CD4-positive, alpha-beta T cell treated with Interleukin-10 for 1 hour (primary cell): ENCODE data around the gene SPSB1.

Experiments used
- DNase-seq: peaks from one replicate; pipeline ENCODE4 v3.0.0-alpha.2; 2020

Gene SPSB1

DNA sequence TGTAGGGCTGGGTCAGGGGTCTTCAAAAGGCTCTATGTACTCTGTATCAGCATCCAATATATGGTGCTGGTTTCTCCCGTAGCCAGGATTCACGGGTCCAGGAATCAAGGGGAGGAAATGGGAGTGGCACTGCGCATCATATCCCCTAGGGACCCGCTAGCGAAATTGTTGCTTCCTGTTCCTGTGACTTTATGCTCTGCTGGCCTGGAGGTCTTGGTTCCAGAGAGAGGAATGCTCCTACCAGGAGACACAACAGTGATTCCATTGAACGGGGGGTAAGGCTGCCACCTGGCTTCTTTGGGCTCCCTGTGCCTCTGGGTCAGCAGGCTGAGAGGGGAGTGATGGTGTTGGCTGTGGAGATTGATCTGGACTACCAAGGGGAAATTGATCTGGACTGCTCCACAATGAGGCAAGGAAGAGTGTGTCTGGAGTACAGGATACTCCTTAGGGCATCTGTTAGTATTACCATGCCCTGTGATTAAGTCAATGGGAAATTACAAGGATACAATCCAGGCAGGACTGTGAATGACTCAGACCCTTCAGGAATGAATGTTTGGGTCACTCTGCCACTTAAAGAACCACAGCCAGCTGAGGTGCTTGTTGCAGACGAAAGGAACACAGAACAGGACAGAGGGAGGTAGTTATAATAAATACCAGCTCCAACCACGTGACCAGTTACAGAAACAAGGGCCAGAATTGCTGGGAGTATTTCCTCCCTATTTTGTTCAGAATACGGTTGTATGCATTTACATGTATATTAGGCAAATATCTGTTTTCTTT is 10.2 kb downstream of the SPSB1 start:
- no peak for DNase-seq

DNA sequence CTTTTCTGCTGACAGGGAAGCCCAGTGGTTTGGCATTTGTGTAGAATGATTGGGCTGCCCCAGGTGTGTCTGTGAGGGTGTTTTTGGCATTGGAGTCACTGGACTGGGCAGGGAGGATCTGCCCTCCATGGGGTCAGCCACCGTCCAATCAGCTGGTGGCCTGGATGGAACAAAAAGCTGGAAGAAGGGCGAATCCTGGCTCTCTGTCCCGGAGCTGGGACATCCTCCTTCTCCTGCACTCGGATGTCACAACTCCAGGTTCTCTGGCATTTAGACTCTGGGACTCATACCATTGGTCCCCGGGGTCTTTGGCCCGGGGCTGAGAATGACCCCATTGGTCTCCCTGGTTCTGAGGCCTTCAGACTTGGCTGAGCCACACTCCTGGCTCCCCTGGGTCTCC is 11.2 kb downstream of the SPSB1 start:
- no peak for DNase-seq

DNA sequence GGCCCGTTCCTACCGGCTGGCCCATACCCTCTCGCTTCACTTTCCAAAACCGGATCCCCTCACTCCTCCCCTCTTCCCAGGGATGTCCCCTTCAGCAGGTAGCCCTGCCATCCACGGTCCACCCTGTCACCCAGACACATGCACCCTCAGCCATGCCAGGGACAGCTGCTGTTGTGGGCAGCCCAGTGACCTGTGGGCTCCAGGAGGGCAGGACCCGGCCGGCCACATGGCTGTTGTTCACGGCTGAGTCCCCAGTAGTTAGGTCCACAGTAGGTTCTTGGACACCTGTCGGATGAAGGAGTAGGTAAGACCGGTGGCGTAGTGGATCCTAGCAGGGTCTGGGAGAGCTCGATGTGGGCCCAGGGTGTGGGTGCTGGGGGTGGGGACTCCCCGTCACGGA is 12.5 kb downstream of the SPSB1 start:
- DNase-seq: no peak

DNA sequence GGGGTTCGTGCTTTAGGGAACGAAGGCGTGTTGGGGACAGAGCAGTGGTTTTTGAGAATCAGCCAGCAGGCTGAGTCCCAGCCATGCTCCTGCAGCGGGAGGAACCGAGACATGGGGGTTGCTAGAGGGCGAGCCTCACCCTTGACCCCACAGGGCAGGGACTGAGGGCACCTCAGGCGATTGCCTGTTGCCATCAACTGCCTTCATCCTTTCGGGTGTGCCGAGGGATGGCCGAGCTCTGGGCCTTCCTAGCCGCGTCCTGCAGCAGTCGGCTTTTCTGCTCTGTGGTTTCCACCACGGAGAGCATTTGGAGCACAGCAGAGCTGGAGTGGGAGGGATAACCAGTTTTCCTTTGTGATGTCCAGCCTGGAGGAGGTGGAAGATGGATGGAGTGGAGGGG is 13.3 kb downstream of the SPSB1 start:
- DNase-seq: no peak

DNA sequence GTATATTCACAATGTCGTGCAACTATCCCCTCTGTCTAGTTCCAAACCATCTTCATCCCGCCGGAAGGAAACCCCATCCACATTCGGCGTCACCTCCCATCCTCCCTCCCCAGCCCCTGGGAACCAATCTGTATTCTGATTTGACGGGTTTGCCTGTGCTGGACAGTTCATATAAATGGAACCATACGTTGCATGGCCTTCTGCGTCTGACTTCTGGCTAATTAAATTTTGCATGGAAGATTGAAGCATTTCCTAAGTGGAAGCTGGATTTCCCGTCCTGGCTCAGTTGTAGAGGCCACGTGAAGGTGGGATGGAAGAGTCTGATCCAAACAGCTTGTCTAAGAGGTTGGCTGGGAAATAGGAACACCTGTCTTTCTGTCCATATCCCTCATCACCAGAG is 14.6 kb downstream of the SPSB1 start:
- no peak for DNase-seq

DNA sequence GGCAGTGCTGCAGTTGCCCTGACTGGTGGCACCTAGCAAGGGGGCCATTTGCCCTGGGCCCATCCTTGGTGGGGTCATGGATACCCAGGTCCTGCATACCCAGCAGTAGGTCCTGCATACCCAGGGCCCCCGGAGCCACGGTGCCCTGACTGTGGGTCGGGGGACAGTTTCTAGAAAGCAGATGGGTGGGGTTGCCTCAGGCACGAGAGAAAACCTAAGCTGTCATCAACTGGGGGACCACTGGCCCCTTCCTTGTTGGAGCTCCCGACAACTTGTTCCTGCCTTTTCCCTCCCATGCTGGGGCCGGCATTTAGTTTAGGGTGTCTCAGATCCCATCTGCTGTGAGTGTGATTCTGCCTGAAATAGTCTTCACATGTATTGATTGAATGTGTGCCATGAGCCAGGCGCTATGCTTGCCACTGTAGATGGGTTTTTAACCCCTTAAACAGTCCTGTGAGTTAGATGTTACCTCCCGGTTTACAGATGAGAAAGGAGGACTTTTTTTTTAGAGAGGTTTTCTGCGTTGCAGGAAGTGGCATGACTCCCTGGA is 15.6 kb downstream of the SPSB1 start:
- DNase-seq: no peak

DNA sequence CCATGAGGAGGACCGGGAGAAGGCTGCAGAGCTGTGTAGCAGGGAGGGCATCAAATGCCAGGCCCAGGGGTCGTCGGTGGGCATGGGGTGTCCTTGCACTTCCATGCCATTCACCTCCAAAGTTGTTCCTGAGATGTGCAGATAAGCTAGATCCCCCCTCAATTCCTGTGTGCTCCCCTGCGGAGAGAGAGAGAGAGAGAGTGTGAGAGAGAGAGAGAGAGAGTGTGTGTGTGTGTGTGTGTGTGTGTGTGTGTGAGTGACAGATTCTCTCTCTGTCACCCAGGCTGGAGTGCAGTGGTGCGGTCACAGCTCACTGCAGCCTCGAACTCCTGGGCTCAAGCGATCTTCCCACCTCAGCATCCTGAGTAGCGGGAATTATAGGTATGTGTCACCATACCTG is 16.4 kb downstream of the SPSB1 start:
- no peak for DNase-seq

DNA sequence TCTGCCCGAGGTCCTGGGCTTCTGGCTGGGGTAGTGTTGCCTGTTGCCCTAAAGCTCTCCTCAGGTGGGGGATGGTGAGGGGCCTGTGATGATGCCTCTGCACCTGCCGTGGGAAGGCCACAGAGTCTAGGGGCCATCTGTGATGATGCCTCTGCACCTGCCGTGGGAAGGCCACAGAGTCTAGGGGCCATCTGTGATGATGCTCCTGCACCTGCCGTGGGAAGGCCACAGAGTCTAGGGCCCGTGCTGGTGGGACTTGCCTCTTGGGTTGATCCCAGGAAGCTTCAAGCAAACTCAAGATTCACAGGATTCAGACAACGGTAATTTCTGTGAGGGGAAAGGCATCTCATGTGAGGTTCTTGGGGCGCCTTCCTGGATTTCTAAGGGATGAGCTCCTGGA is 17.3 kb downstream of the SPSB1 start:
- DNase-seq: no peak

DNA sequence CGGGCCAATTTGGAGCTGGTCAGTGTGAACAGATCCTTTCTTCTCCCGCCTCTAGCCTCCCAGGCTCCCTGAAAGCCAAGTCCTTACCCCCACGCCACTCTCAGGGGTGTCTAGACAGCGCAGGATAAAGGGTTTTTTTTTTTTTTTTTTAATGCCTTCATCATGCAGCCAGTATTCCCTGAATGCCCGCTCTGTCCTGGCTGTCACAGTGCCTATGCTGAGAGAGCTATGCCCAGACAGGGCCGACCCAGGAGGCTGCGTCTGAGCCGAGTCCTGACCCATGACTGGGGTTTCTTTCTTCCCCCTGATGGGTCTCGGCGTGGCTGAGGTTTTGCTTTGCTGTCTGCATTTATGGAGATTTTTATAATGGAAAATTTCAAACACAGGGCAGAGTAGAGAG is 18.3 kb downstream of the SPSB1 start:
- DNase-seq: no peak

DNA sequence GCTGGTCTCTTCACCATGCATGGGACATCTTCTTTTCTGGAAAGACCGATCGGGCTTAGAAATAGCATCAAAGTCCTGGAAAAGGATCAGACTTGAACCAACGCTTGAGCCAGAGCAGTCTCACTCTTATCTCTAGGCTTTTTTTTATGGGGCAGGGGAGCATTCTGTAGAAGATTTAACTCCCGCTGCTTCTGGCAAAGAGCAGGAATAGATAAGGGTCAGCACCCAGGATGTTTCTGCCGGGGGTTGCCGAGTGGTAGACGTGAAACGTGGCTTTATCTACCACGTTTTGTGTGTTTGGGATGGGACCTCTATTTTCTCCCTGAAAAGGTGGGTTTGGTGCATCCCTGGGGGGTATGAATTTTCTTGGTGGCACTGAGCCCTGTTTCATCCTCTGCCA is 18.8 kb downstream of the SPSB1 start:
- DNase-seq: no peak

DNA sequence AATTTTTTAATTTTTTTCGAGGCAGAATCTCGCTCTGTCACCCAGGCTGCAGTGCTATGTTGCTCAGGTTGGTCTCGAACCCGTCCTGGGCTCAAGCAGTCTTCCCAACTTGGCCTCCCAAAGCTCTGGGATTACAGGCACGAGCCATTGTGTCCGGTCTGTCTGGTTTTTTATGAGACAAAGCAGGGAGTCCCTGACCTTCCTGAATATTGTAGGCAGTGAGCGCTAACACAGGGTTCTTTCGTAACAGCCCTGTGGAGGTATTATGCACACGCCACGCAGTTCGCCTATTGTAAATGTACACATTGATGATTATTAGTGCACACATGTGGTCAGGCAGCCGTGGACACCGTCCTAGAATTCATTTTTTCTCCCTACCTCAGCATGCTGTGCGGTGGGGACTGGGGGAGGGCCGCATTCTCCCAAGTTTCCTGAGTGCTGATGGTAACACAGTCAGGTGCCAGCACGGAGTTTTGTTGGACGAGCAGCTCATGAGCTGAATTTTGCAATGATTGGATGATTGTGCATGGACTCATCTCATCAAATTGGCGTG is 19.6 kb downstream of the SPSB1 start:
- no peak for DNase-seq

DNA sequence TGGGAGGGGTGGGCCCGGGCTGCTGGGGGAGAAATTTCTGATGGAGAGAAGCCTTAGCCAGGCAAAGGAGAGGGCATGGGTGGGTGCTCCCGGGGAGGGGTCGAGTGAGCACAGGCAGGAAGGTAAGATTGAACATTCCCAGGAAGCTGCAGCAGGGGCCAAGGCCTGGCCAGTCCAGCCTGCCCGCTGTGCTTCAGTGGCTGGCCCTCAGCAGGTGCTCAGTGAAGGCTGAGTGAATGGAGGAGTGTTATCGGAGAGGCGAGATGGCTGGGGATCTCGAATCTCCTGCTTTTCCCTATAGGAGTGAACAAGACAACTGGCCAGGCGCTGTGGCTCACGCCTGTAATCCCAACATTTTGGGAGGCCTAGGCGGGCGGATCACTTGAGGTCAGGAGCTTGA is 20.9 kb downstream of the SPSB1 start:
- no peak for DNase-seq

DNA sequence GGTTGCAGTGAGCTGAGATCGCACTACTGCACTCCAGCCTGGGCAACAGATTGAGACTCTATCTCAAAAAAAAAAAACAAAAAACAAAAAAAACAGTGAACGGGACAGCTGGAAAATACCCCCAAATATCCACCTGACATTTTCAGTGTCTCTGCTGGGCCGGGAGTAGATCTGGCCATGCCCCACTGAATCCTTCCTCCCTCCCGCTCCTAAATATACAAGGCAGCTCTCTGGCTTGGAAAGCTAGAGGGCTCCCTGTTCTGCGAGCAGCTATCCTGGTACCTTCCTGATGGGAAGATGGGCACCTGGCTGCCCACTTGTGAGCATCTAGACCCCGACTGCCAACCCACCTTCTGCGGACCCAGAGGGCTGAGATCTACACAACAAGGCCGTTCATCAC is 21.4 kb downstream of the SPSB1 start:
- no peak for DNase-seq

DNA sequence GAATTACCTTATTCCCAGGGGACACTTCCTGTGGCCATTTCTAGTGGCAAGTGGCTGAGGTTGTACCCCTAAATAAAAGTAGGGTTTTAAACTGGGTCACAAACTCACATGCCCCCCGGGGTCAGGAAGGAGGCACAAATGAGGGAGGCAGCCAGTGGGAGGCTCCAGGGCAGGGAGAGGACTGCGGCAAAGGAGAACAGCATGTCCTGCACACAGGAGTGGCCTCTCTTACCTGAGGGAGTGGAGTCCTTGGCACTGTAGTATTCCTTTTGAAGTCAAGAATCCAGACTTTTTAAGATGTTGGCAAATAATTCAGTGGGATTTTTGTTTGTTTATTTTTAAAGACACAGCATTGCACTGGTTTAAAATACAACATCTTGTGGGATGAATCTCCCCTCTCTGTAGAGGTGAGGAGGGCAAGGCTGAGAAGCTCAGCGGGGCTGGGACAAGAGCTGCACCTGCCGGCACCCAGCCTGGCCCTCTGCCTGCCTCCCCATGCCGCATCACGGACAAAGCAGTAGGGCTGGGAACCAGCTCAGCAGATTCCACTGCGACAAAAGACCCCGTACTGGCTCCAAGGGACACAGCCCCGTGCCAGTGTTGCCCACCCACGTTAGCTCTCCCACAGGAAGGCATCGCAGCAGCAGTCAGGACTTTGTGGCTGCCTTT is 22.2 kb downstream of the SPSB1 start:
- DNase-seq: no peak

DNA sequence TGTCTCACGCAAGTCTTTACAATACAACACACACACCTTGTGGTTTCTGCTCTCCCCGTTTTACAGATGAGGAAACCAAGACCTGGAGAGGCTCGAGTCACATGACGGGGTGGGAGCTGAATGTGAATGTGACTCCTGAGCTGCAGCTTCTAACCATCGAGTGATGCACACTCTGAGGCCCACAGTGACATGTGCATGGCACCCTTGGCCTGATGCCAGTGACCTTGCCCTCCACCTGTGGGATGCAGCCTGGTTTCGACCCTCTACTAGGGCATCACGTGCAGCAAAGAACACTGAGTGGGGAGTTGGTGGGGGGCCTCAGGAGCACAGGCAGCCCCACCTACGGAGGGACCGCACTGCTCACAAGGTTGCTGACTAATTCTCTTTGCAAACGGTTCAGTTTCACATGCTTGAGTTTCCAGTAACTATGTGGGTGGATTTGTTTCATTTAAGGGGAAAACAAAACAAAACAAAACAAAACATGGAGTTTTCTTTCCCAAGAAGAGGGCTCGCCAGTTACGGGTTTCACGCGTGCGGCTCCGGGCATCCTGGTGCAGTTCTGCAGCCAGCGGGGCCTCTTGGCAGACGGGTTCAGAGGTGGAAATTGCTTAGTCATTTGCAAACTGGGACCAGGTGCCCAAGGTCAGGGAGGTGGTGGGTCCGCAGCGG is 22.9 kb downstream of the SPSB1 start:
- no peak for DNase-seq

DNA sequence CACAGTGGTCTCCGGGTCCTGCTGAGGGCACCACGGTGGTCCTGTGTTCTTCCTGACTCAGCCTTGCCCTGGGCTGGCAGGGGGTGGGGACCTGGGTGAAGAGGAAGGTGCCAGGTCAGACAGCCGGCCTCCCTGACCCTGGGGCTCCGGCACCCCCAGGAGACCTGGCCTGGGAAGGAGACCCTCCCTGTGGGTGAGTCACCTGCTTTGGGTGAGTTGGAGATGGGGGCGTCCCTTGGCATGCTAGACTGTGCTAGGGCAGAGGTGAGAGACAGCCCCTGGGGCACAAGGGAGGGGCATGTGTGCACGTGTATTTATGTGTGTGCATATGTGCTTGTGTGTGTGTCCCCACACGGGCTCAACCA is 23.4 kb downstream of the SPSB1 start:
- no peak for DNase-seq

DNA sequence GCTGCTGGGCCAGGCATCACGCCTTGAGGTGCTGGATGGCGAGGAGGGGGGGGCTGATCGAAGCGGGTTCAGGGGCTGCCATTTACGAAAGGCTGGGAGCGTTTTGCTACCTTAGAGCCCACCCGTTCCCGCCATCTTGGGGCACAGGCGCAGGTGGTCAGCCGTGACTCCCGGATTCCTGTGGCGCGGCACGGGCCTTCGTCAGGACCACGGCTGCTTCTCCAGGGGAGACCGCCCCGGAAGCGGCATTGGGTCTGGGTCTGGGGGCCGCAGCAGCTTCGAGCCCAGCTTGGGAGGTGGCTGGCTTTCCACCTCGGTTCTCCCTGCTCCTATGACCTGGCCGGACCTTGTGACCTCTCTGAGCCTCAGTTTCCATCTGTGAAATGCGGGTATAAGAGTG is 23.8 kb downstream of the SPSB1 start:
- no peak for DNase-seq

DNA sequence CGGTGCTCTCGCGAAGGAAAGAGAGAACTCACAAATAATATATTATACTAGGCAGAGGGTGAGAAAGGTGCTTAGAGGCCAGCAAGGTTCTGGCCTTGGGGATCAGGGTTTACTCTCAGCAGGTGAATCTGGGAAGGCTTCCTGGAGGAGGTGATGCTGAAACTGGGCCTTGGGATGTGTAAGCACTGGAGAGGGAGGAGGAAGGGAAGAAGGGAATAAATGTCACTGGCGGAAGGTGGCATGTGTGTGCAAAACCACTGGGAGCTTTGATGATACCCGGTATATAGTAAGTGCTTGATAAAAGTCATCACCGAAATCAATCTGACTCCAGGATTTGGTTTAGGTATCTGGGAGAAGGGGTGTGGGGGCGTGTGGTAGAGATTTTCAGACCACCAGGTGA is 24.4 kb downstream of the SPSB1 start:
- no peak for DNase-seq

DNA sequence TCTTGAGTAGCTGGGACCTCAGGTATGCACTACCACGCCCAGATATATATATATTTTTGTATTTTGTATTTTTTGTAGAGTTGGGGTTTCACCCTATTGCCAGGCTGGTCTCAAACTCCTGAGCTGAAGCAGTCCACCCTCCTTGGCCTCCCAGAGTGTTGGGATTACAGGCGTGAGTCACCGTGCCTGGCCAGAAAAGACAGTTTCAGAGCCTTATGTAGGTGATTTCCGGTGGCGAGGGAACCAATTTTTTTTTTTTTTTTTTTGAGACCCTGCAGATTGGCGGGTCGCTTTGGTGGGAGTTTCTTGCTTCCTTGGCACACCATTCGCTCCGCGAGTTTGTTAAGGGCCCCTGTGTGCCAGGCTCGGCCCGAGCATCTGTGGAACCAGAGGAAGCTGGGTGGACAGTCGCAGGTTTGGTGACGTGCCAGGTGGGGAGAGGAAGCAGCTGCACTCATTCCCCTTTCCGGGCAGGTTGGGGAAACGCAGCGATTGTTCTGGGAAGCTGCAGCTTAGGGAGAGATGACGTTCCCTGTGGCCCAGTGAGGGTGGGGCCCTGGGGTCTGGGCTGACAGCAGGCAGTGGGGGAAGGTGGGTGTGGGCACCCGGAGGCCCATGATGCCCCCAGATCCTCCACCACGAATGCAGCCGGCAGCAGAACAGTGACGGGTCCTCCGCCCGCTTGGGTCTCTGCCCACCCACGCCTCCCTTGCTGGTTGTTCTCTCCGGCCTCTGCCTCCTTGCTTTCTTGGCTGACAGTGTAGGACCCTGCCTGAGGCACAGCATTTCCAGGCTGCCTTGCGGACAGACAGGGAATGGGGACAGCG is 25.1 kb downstream of the SPSB1 start:
- DNase-seq: no peak

DNA sequence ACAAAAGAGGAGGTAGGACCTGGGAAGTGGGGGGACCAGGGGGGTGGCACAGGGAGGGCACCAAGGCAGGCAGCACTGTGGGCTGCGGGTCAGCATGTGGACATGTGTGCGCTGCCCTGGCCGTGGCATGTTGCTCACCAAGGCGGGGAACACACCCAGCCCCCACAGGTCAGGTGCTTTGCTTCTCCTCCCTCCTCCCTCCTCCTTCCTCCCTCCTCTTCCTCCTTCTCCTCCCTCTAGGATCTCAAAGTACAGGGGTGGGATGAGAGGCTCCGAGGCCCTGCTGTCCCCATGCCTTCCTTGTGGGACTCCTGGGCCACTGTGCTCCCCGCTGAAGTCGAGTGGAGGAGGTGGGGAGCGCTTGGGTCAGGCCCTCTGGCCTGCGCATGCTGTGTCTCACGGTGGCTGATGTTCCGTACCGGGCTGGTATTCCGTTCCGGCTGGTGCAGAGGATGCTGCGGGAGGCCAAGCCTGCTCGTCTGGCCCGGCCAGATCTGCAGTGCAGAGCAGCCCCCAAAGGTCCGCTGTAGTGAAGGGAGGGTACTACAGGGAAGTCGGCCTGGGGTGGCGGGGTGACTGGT is 26.6 kb downstream of the SPSB1 start:
- DNase-seq: no peak

DNA sequence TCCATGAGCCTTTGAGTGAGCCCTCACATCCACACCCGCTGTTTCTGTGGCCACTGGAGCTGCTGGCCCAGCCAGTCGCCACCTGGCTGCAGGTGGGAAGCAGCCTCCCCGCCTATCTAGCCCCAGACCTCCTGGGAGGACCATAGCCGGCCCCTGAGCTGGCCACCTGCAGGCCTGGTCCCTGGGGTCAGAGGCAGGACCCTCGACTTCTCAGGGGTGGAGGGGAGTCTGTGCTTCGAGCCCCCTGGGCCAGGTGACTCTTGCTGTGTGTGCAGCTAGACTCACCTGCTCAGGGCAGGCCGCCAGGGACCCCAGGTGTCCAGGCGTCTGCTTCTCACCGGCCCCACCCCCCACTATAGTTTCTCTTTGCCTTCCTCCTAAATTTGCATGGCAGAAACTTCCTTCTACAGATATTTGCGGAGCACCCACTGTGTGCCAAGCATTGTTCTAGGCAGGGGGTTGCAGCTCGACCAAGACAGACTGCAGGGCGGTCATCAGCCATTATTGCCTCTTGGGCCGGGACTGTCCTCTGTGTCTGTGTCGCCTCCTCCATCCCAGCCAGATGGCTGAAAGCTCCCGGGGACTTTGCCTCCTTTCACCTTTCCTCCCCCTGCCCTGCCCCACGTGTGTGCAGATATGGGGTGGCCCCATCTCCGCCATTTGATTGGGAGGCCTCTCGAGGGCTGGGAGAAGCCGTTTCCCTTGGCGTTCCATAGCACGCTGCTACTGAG is 27.3 kb downstream of the SPSB1 start:
- DNase-seq: no peak
